Liver (tissue), 3 donors: Measurements from ENCODE around the gene HSD17B12.

Experiments used
- EGR1 ChIP-seq, 2 donors: IDR thresholded peaks; 2 replicates each; pipeline ENCODE4 v1.6.1; 2016 to 2018; ENCODE audit warnings: antibody characterized with exemption in 2 of 2, low read depth in 2 of 2
- TF ChIP-seq, protein P1 (sequence below): fragments of 150-350 bp; IDR thresholded peaks from 2 replicates; pipeline ENCODE4 v1.5.1; 2017; ENCODE audit warnings: improper control_type of control experiment, low read depth, low read length; ENCODE audit not compliant: missing input control
- TF ChIP-seq, protein P2 (sequence below): IDR thresholded peaks from 2 replicates; pipeline ENCODE4 v1.6.1; 2016; ENCODE audit warnings: antibody characterized with exemption
- donor health status: healthy.
- donor health status: healthy.

- TF ChIP-seq, protein P1, sequence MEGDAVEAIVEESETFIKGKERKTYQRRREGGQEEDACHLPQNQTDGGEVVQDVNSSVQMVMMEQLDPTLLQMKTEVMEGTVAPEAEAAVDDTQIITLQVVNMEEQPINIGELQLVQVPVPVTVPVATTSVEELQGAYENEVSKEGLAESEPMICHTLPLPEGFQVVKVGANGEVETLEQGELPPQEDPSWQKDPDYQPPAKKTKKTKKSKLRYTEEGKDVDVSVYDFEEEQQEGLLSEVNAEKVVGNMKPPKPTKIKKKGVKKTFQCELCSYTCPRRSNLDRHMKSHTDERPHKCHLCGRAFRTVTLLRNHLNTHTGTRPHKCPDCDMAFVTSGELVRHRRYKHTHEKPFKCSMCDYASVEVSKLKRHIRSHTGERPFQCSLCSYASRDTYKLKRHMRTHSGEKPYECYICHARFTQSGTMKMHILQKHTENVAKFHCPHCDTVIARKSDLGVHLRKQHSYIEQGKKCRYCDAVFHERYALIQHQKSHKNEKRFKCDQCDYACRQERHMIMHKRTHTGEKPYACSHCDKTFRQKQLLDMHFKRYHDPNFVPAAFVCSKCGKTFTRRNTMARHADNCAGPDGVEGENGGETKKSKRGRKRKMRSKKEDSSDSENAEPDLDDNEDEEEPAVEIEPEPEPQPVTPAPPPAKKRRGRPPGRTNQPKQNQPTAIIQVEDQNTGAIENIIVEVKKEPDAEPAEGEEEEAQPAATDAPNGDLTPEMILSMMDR, result no peak
- TF ChIP-seq, protein P2, sequence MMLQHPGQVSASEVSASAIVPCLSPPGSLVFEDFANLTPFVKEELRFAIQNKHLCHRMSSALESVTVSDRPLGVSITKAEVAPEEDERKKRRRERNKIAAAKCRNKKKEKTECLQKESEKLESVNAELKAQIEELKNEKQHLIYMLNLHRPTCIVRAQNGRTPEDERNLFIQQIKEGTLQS, result no peak
- TF ChIP-seq EGR1 (IDR thresholded peaks at IDR 0.05; ENCODE audit: low read depth in 2 of 2), result no peak
Measured at GRCh38 chr11:43765194-43765593, 84.7 kb downstream of the HSD17B12 start.
